ENCODE measurements around the gene OTOS.

The OTOS gene

GRCh38 chr2:240143276-240143675, 2.8 kb upstream of the OTOS start:
- TF ChIP-seq, protein P1, sequence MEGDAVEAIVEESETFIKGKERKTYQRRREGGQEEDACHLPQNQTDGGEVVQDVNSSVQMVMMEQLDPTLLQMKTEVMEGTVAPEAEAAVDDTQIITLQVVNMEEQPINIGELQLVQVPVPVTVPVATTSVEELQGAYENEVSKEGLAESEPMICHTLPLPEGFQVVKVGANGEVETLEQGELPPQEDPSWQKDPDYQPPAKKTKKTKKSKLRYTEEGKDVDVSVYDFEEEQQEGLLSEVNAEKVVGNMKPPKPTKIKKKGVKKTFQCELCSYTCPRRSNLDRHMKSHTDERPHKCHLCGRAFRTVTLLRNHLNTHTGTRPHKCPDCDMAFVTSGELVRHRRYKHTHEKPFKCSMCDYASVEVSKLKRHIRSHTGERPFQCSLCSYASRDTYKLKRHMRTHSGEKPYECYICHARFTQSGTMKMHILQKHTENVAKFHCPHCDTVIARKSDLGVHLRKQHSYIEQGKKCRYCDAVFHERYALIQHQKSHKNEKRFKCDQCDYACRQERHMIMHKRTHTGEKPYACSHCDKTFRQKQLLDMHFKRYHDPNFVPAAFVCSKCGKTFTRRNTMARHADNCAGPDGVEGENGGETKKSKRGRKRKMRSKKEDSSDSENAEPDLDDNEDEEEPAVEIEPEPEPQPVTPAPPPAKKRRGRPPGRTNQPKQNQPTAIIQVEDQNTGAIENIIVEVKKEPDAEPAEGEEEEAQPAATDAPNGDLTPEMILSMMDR (IDR thresholded peaks at IDR 0.05; ENCODE audit: control extremely low read depth, extremely low read depth, low read depth, missing control alignments) = no peak
- ChIA-PET CTCF (interaction anchor here (1.2 to 5.9 kb wide), 17 partner anchors 8 to 1843 kb away, joined by 3 to 112 read pairs (median 5); no protein-coding TSS in a partner anchor), POLR2A (no interaction called here)
- DNase-seq (ENCODE audit: extremely low spot score) = no peak

- TF ChIP-seq, protein P1 (IDR thresholded peaks at IDR 0.05; ENCODE audit: control extremely low read depth, extremely low read depth, low read depth, missing control alignments) = no peak
- DNase-seq (ENCODE audit: extremely low spot score) = no peak
- POLR2A ChIA-PET = no interaction called here
- CTCF ChIA-PET = interaction anchor here (1.4 to 5.9 kb wide), 13 partner anchors 8 to 1107 kb away, joined by 3 to 112 read pairs (median 6); no protein-coding TSS in a partner anchor
These were observed 2.4 kb upstream of the OTOS start for GRCh38 chr2:240142859-240143258.

- DNase-seq (ENCODE audit: extremely low spot score) = no peak
- CTCF ChIA-PET = interaction anchor here (0.9 to 5.9 kb wide), 8 partner anchors 10 to 1629 kb away, joined by 3 to 112 read pairs (median 4); no protein-coding TSS in a partner anchor
- TF ChIP-seq, protein P1 (IDR thresholded peaks at IDR 0.05; ENCODE audit: control extremely low read depth, extremely low read depth, low read depth, missing control alignments) = no peak
- POLR2A ChIA-PET = no interaction called here
These were observed 1.9 kb upstream of the OTOS start for GRCh38 chr2:240142256-240142775.

- CTCF ChIA-PET = interaction anchor here (0.9 to 5.9 kb wide), 6 partner anchors 9 to 1628 kb away, joined by 3 to 112 read pairs (median 4); no protein-coding TSS in a partner anchor
- DNase-seq (ENCODE audit: extremely low spot score) = no peak
- POLR2A ChIA-PET = no interaction called here
- TF ChIP-seq, protein P1 (IDR thresholded peaks at IDR 0.05; ENCODE audit: control extremely low read depth, extremely low read depth, low read depth, missing control alignments) = no peak
These were observed 1.3 kb upstream of the OTOS start for GRCh38 chr2:240141736-240142135.

DNA sequence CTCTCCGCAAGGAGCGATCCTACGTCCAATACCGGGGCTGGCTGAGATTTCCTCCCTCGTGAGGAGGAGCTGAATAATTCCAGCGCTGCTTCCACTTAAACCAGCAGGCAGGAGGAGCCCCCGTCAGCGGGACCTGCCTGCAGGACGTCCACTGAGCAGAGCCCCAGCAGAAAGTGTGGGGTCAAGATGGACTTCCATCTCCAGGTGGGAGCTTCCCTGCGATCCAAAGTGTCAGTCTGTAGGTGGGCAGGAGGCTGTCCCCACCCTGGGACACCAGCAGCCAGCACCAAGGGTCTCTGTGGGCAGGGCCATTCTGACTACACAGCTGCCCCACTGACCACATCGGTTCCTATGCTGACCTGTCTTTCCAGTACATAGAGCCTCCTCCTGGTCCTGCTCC, 462 bp upstream of the OTOS start:
- DNase-seq (ENCODE audit: extremely low spot score) = no peak
- ChIA-PET POLR2A (no interaction called here), CTCF (interaction anchor here (1.2 to 5.9 kb wide), 3 partner anchors 8 to 81 kb away, joined by 3 to 112 read pairs (median 4); no protein-coding TSS in a partner anchor)
- TF ChIP-seq, protein P1 (IDR thresholded peaks at IDR 0.05; ENCODE audit: control extremely low read depth, extremely low read depth, low read depth, missing control alignments) = no peak

DNA sequence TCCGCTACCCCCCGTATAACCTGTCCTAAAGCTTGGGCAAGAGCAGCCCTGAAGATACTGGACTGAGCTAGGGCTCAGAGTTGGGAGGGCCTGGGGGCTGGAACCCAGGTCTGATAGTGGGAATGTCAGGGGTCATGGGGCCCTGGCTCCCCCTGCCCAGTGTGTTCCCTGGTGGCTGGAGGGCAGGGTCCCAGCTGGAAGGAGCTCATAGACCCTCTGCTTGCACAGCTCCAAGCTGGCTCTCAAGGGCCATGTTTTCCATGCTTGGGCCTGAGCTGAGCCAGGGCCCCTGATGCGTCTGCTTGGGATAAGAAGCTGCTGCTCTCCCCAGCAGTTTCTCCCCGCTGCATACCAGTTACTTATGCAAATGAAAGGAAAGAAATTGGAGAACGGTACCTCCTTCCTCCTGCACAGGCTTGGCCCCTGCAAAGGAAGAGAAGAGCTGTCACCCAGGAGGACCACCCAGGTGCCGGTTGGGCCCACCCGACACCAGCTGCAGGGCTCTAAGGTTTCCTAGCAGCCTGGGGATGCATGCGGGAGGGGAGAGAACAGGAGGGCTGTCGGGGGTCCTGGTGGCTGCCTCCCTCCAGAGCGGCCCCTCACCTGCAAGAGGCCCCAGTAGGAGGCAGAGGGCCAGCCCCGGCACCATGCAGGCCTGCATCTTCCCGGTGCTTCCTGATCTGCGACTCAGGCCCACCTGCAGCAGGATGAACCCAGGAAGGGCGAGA, 628 bp downstream of the OTOS start:
- TF ChIP-seq, protein P1 (IDR thresholded peaks at IDR 0.05; ENCODE audit: control extremely low read depth, extremely low read depth, low read depth, missing control alignments) = no peak
- ChIA-PET POLR2A (no interaction called here), CTCF (interaction anchor here (0.7 to 3.1 kb wide), 3 partner anchors 9 to 1106 kb away, joined by 3 to 16 read pairs (median 3); no protein-coding TSS in a partner anchor)
- no peak for DNase-seq (ENCODE audit: extremely low spot score)
